HG03066 (cell line): ENCODE results near the gene RPL5.

Experiments
- ATAC-seq: cut with Tn5 transposase; IDR thresholded peaks from one replicate; pipeline ENCODE4 v1.9.1; 2021; ENCODE audit warnings: low read depth; ENCODE audit not compliant: unreplicated experiment

RPL5 gene

GRCh38 chr1:92817986-92818764 is 13.7 kb upstream of the RPL5 start:
- no peak for ATAC-seq

GRCh38 chr1:92820024-92820423 is 11.8 kb upstream of the RPL5 start:
- no peak for ATAC-seq

GRCh38 chr1:92820551-92820950 is 11.3 kb upstream of the RPL5 start:
- ATAC-seq, result no peak

GRCh38 chr1:92822879-92823278 is 9.0 kb upstream of the RPL5 start:
- ATAC-seq, result no peak

GRCh38 chr1:92826792-92827191 is 5.0 kb upstream of the RPL5 start:
- no peak for ATAC-seq

GRCh38 chr1:92831368-92831761 is 475 bp upstream of the RPL5 start:
- ATAC-seq, result no peak

- no peak for ATAC-seq
Measured at GRCh38 chr1:92832537-92833114, 786 bp downstream of the RPL5 start.

- no peak for ATAC-seq
Measured at GRCh38 chr1:92833840-92834239, 2.0 kb downstream of the RPL5 start.

- no peak for ATAC-seq
Measured at GRCh38 chr1:92834617-92835016, 2.8 kb downstream of the RPL5 start.

- no peak for ATAC-seq
Measured at GRCh38 chr1:92837062-92837461, 5.2 kb downstream of the RPL5 start.

GRCh38 chr1:92838519-92838918 is 6.7 kb downstream of the RPL5 start:
- ATAC-seq, result no peak

- ATAC-seq, result no peak
Measured at GRCh38 chr1:92839442-92839841, 7.6 kb downstream of the RPL5 start.

GRCh38 chr1:92840600-92840999 is 8.8 kb downstream of the RPL5 start:
- no peak for ATAC-seq

- ATAC-seq, result no peak
Measured at GRCh38 chr1:92842082-92843045, 10.5 kb downstream of the RPL5 start.

GRCh38 chr1:92843046-92843423 is 11.2 kb downstream of the RPL5 start:
- no peak for ATAC-seq

GRCh38 chr1:92843429-92844352 is 11.9 kb downstream of the RPL5 start:
- no peak for ATAC-seq

- ATAC-seq, result no peak
Measured at GRCh38 chr1:92844439-92844838, 12.6 kb downstream of the RPL5 start.

- no peak for ATAC-seq
Measured at GRCh38 chr1:92845908-92846307, 14.1 kb downstream of the RPL5 start.

GRCh38 chr1:92848201-92848600 is 16.4 kb downstream of the RPL5 start:
- no peak for ATAC-seq

- no peak for ATAC-seq
Measured at GRCh38 chr1:92850019-92850418, 18.2 kb downstream of the RPL5 start.
